Amygdala (tissue), 56 donors: ENCODE data around the gene ING1.
A peak's percentile ranks its signal among the peaks of the same experiment; 100 is the strongest.
"Not testable (repeated sequence)": the region's sequence is repeated elsewhere in the genome, so short reads cannot be mapped to it uniquely, and the experiment has no call there.

ENCODE experiments used
- DNase-seq, 56 donors: peaks; one replicate each; lab custom pipeline; 2025; lab: John Stamatoyannopoulos, UW

ING1 gene

DNA sequence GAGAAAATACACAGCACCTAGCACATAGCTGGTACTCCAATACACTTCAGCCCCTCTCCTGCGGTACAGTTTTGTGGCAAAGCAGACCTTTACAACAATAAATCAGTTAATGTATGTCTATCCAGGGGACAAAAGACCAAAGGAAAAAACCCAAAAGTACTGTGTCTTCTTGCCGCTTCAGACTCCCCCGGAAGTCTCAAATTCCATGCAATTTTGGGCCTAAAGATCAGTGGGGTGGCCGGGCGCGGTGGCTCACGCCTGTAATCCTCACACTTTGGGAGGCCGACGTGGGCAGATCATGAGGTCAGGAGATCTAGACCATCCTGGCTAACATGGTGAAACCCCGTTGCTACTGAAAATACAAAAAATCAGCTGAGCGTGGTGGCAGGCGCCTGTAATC, 23.8 kb upstream of the ING1 start:
- DNase-seq, result no peak

DNA sequence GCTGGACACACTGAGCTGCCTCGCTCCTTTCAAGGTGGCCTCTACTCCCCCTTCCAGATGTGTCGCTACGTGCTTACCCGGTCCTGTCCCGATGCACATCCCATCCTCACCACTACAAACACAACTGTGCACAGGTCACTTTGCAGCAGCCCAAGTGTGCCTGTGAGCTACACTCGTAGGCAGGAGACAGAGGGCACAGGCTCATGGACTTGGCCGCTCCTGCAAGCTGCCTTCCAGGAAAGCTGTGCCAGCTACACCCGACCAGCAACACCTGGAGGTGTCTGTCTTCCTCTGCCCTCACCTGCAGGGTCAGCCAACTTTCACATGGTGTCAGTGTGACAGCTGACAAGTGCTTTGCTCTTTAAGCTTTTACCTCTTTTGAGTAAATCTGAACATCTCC, 23.0 kb upstream of the ING1 start:
- no peak for DNase-seq

DNA sequence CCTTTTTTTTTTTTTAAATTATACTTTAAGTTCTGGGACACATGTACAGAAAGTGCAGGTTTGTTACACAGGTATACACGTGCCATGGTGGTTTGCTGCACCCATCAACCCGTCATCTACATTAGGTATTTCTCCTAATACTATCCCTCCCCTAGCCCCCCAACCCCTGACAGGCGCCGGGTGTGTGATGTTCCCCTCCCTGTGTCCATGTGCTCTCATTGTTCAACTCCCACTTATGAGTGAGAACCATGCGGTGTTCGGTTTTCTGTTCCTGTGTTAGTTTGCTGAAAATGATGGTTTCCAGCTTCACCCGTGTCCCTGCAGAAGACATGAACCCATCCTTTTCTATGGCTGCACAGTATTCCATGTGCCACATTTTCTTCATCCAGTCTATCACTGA, 17.7 kb upstream of the ING1 start:
- DNase-seq, result not testable (repeated sequence)

DNA sequence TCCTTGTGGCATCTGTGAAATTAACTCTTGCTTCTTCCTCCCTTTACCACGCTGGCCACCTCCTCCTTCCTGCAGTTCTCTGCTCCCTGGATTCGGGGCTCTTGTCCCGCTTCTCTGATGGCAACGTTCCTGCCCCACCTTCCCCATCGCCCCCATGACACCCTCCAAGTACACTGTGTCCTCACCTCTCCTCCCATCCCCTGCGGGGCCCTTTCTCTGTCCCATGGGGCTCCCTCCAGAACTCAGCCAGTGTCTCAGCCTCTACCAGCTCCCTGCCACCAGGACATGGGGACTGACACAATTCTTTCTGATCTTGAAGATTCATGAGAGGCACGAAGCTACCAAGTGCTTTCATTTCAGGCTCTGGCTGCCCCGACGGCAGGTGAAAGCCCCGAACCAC, 16.7 kb upstream of the ING1 start:
- DNase-seq, result no peak

DNA sequence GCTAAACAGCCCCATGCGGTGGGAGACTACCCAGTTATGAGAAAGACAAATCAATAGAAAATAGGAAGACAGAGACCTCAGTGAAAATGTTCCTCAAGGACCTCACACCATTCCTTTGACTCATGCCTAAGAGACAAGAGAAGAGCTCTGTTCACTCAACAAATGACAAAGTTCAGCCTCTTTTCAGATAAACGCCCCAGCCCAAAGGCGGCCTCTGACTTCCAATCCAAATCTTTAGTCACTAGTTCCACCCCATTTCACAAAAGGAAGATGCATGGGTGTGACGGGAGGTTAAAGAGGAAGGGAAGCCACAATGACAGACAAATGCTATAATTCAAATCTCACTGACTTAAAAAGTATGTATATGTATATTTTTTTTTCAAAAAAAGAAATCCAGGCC, 15.7 kb upstream of the ING1 start:
- no peak for DNase-seq

DNA sequence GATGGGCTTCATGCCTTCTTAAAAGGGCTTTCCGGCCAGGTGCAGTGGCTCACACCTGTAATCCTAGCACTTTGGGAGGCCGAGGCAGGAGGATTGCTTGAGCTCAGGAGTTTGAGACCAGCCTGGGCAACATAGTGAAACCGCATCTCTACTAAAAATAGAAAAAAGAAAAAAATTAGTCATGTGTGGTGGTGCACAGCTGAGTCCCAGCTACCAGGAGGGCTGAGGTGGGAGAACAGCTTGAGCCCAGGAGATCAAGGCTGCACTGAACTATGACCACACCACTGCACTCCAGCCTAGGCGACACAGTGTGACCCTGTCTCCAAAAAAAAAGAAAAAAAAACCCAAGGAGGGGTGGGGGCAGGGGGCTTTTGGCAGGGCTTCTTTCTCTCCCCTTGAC, 14.8 kb upstream of the ING1 start:
- no peak for DNase-seq

DNA sequence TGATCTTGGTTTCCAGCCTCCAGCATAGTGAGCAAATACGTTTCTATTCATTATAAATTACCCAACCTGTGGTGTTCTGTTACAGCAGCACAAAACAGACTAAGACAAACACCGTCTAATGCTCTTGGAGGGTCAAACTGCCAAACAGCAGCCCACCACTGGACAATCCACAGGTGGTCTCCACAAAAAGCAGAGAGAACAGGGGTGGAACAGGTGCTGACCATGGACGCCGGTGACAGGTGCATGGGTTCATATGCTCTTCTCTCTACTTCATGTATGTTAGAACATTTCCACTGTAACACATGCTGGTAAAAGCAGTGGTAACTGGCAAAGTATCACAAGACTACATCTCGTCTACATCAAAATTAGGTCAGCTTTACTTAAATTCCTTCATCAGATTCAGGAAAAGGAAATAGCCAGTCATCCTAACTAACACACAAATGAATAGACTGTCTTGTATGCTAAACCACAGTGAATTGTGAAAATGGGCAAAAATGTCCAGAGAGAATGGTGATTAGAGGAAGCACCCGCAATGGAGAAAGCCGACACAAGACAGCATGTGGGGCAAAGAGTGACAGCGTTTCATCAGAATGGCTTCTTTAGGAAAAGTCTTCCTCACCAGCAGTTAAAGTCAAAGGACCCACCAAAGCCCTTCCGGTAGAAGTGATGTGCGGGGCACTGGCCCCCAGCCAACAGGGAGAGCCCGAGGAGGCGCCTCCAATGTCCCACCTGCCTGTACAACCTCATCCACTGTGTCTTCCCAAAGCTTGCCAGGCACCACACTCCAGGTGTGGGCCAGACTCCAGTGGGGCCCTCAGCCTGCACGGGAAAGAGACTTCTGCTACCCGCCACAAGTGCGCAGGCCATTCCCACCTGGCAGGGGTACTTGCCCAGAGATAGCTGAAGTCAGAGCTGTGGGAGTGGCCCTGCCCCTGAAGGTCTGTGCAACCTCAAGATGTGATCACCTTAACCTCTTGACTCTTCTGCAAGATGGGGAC, 14.1 kb upstream of the ING1 start:
- DNase-seq, result no peak

DNA sequence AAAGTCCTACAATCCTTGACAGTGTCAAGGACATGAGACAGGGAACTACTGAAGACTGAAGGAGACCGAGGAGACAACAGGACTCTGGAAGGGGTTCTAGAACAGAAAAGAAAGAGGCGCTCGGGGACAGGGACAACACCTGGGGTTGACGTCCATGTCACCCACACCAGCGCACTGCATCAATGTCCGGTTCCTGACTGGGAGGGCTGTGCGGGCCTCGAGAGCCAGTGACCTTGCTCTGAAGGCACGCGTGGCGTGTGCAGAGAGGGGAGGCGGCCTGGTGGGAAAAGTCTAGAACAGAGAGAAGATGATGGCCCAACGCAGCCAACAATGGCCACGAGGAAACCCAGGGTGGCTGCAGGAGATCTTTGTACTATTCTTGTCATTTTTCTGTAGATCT, 13.3 kb upstream of the ING1 start:
- no peak for DNase-seq

DNA sequence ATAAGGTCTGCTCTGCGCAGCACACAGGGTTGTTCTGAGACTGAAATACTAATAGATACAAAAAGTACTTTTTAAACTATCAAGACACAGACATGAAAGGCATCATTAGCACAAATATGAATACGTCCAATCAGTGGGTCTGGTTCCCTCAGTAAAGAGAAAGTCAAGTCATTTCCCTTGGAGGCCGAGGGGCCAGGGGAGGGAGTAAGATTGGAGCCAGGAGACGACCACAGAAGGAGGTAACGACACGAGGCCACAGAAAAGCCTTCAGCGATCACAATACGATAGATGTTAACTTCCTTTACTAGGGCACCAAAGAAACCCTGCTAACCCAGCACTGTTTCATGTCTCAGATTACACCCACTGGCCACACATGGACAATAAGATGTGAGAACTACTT, 12.9 kb upstream of the ING1 start:
- DNase-seq, result no peak

DNA sequence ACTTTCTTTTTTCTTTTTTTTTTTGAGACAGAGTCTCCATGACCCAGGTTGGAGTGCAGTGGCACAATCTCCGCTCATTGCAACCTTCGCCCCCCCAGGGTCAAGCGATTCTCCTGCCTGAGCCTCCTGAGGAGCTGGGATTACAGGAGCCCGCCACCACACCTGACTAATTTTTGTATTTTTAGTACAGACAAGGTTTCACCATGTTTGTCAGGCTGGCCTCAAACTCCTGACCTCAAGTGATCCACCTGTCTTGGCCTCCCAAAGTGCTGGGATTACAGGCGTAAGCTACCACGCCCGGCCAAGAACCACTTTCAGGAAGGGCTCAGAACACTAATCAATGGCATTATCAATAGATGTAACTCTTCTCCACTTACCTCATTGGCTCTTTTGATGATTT, 12.4 kb upstream of the ING1 start:
- DNase-seq, result not testable (repeated sequence)

DNA sequence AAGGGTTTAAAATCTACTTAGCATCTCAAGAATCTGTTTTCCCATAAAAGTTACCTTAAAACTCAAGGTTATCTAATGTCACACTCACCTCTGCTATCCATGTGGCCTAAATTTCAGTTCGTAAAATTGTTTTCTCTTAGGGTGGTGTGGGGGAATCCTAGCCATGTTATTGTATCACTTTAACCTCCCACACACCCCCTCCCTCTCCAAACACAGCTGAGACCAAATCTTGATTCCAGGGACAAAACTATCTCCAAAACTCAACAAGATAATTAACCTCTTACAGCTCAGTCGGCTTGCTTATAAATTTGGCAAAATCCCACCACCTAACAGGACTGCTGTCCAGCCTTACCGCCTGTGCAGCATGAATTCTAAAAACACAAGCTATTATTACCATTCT, 11.4 kb upstream of the ING1 start:
- DNase-seq, result no peak

DNA sequence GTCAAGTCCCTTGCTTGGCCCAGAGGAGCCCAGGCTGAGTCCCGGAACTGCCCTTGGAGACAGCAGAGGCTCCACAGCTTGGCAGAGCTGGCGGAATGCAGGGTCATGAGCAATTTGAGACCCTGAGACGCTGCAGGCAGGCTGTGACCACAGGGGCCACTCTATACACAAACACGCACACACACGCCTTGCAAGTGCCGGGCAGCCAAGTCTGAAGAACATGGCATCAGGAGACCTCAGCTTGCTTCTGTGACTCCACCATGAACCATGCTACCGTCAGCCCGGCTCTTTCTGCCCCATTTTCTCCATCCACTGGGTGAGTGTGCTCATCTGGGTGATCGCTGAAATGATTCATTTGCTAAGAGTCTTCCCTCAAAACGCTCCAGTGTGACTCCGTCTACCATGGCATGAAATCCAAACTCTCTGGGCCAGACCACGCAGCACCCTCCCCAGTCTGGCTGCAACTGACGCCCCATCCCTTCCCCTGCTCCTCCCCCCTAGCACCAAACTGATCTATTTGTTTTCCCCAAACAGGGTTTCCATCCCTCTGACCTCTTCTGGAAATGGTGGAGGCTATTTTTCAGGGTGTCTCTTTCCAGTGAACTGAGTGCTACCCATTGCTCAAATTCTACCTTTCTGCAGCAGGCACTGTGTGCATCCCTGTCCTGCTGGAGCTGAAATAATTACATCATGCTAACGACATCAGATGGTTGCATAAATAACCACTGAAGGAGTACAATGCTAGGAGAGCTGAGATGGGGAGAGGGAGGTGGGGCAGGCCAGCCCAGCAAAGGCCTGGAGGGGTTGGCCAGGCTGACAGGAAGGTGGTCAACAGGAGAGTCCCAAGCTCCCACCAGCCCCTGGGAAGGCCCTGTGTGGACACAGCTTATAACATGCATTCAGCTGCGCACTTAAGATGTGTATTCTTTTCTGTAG, 10.6 kb upstream of the ING1 start:
- DNase-seq, result no peak

DNA sequence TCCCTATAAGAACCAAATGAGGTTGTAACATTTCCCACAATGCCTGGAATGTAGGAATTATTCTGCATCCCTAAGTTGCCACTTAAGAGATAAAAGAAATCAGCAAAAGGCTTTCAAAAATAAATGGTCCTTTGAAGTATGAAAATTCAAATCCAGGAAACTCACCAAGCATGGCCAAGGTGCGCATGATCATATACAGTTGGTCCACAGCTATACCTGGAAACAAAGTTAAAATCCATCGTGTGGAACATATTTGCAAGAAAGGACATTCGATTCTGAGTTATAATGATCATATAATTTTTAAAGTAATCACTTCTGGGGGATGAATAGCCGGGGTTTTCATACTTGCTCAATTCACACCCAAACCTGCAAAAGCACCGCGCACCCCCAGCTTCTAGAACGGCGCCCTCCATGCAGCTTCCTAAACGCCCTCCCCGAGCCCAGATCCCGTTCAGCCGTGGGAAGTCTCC, 8.1 kb upstream of the ING1 start:
- DNase-seq, result no peak

DNA sequence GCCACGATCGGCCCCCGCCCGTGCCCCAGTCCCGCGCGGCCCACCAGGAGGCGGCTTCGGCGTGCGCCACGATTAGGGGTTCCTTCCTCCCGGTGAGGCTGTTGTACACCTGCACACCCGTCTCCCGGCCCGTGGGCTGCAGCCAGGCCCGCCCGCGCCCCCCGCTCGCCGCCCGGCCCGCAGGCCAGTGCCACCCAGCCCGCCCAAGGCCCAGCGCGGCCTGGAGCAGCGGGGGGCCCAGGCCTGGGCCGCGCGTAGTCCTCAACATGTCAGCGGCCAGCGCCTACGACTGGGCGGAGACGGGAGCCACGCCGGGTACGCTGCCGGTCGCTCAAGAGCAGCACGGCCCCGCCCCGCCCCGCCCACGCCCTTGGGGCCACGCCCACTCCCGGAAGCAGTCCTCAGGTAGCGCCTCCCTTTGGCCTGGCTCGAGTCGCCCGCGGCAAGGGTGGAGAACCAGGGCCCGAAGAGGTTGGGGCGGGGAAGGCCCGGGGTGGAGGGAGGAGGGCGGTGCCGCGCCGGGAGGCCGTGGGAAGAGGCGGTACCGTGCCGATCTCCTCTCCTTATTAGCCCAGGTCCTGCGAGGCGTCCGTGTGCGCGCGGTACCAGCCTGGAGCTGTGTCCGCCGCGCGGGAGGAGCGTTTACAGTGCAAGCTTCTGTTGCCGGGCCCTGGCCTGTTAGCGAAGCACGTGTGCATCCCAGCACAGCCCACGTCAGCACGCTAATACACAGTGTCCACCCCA, 7.5 kb upstream of the ING1 start, which contains the start of gene CARS2:
Gene CARS2 (minus strand): TSS at position 291 of the 744 bp plus-strand sequence. CDS start 23 bp downstream, at position 268.
- DNase-seq, result peak; percentile 18 to 94 (median 84)

DNA sequence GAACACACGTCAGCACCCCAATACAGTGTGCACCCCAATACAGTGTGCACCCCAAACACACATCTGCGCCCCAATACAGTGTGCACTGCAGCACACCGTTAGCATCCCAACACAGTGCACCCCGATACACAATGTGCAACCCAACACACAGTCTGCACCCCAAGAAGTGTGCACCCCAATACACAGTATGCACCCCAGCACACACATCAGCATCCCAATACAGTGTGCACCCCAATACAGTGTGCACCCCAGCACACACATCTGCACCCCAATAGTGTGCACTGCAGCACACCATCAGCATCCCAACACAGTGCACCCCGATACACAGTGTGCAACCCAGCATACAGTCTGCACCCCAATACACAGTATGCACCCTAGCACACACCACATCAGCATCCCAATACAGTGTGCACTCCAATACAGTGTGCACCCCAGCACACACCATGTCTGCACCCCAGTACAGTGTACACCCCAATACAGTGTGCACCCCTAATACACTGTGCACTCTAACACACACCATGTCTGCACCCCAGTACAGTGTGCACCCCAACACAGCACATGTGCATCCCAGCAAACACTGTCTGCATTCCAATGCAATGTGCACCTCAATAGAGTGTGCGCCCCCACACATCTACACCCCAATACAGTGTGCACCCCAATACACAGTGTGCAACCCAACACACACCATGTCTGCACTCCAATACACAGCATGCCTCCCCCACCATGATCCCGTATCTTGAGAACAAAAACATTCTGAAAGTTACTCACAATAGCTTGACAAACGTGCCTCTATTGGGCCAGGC, 6.7 kb upstream of the ING1 start:
- no peak for DNase-seq

DNA sequence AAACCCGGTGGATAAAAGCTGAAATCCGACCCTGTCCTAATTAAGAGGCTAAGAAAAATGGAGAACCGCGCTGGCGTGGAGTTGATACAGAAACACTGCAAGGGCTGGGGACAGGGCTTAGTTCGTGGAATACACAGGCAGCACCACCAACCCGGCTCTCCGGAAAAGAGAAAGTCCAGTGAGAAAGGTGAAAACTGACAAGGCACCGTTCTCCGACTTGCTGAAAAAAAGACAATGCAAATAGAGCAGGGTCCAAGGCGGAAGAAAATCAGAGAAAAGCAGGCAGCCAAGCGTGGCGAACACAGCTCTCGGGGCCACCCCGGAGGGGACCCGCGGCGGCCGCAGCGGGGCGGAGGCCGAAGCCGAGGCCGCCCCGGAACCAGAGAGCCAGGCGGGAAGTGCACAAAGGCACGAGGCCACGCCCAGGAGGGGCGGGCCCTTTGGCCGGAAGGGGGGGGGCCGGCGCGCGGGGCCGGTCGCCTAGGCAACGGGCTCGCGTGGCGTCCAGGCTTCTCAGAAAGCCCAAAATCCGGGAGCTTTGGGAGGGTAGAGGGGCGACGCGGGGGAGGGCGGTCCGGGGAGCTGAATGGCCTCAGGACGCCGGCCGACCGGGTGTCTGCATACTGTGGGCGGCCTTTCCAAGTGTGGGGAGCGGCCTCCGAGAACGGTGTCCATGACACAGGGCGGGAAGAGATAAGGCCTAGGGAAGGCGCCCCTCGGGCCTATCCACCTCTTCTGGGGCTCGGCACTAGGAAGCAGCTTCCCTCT, 1.2 kb upstream of the ING1 start:
- DNase-seq, result peak; percentile 9 to 92 (median 80)

DNA sequence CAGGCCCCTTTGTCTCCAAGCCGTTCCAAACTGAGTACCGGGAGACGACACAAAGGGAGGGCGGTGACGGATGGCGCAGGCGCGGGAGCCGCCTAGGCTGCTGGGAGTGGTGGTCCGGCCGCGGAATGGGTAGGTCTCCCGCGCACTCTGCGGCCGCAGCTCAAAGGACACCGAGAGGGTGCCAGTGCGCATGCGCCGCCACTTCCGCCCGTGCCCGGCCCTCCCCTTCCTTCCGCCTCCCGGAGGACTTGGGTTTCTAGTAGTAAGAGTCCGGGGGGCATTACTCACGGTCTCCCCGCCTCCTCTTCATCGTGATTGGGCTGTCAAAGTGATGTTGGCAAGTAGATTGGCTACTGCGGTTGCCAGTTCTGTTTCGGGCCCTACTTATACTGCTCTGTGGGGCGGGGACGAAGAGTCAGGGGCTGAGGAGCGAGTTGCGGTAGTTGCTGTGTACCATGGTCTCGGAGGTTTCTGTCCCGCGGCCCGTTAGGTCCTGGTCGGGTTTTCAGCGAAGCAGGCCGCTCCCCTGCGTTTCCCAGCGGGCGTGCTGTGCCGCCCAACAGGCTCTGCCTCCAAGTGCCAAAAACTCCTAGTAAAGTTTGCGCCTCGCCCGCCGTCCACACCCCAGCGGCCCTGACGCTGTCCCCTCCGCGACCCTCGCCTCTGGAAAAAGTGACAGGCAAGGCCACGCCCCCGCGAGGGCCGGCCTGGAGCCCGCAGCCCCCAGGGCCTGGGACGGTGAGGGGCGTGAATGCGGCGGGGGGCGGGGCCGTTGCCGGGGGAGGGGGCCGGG, 455 bp upstream of the ING1 start:
- DNase-seq, result peak; percentile 75 to 100 (median 98)
